Right lobe of liver (tissue), 6 donors: ENCODE results near the gene PTOV1. TPM values are rescaled to one million over a fixed set of nuclear protein-coding genes. Genes with fewer than 3 reads are reported as not detected.

Experiments
- ATAC-seq, 4 donors: fragments of 200-7000 bp; cut with Tn5 transposase; one replicate each; pipeline ENCODE4 v1.9.1; 2020; ENCODE audit warnings: mild to moderate bottlenecking in 4 of 4, moderate library complexity in 4 of 4
- DNase-seq, 3 donors: peaks; one replicate each; pipeline ENCODE4 v3.0.0-alpha.2; 2020
- H3K27ac ChIP-seq, 3 donors: fragments of 200-600 bp; one replicate each; pipeline ENCODE4 v1.8.0; 2022
- H3K27me3 ChIP-seq, 2 donors: fragments of 200-600 bp; one replicate each; pipeline ENCODE4 v1.8.0; 2022
- H3K36me3 ChIP-seq, 4 donors: fragments of 200-600 bp; sonication (generic) in 1 of 4; one replicate each; pipeline versions ENCODE4 v1.5.1 to v1.8.0; 2017 to 2022; ENCODE audit warnings: control low read depth in 1 of 4
- H3K4me1 ChIP-seq, 4 donors: fragments of 200-600 bp; sonication (generic) in 1 of 4; one replicate each; pipeline versions ENCODE4 v1.5.1 to v1.8.0; 2017 to 2022; ENCODE audit warnings: control low read depth in 1 of 4
- H3K4me3 ChIP-seq, 3 donors: fragments of 200-600 bp; one replicate each; pipeline ENCODE4 v1.8.0; 2022
- H3K9me3 ChIP-seq, 4 donors: fragments of 200-600 bp; sonication (generic) in 1 of 4; one replicate each; pipeline versions ENCODE4 v1.5.1 to v1.8.0; 2017 to 2022; ENCODE audit warnings: control low read depth in 1 of 4
- POLR2A ChIP-seq: fragments of 450-650 bp; IDR thresholded peaks from one replicate; pipeline ENCODE4 v1.6.1; 2017; ENCODE audit warnings: antibody characterized with exemption, mild to moderate bottlenecking
- WGBS: methylation state at CpG from one replicate; pipeline ENCODE4 v1.1.6; 2018; ENCODE audit warnings: low coverage, low lambda C conversion rate; ENCODE audit not compliant: insufficient coverage; ENCODE audit errors: missing lambda C conversion rate; 5-methylcytosine and 5-hydroxymethylcytosine counted together
- intact Hi-C, 2 donors: fragments of 100-400 bp; cut with DNase I; formaldehyde crosslinking; loops; one replicate each; pipeline versions ENCODE4 v1.11.2 to v1.14.1; 2022
- total RNA-seq, 6 experiments: library from RNA; depleted of rRNA in 2 of 6; stranded (reverse); fragments of >200 nt in 2 of 6; fragmentation: NEBNext Ultra II Directional in 3 of 6; extraction: Animal tissue kit (Norgen Biotek cat#: 25700) in 3 of 6; gene quantifications; one replicate each; pipeline versions ENCODE4 v1.1.0 to v1.2.4, GENCODE V29; 2016 to 2023
- TF ChIP-seq, protein P1 (sequence below), 4 donors: fragments of 200-600 bp in 3 of 4; fragments of 450-650 bp in 1 of 4; IDR thresholded peaks; one replicate each; pipeline versions ENCODE4 v1.5.1 to v1.8.0; 2016 to 2022; ENCODE audit warnings: antibody characterized with exemption in 4 of 4, mild to moderate bottlenecking in 2 of 4
- donor health status: DM: no; HTN: yes; CAD: no.
- donor health status: DM: no; HTN: no; CAD: no.
- donor health status: DM: no; HTN: no; CAD: no.
- donor health status: DM: no; HTN: yes; CAD: no.
- donor health status: DM: no; HTN: yes; CAD: no.

The PTOV1 gene
- total RNA-seq, 6 experiments from 2014 or later: 44.4 to 93.0 (median 69.6) TPM

DNA sequence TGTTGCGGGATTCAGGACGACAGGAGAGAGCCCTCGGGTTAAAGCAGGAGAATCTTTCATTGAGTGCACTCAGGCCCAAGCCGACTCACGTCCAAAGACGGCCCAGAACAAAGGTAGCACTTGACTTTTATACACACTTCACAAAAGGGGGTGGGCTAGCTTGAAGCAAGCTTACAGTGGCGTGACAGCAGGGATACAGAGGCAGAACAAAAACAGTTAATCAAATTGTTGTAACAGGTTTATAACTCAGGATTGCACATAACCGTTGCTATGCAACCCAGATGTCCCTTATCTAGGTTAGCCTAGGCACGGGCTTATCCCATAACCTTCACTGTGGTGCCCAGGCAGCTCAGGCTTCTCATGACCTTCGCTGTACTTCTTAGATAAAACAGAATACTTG is 30.8 kb upstream of the PTOV1 start:
- Histone ChIP-seq H3K27ac (no peak overlapping the region), H3K27me3 (no peaks in the 10 kb centered on the region), H3K36me3 (peaks cover 0 to 13% (median 0%) of the 10 kb centered on the region in 4 donors), H3K4me1 (peaks cover 0 to 9% (median 0%) of the 10 kb centered on the region in 4 donors), H3K9me3 (no peaks in the 10 kb centered on the region), H3K4me3 (no peak overlapping the region)
- ATAC-seq (no peak), DNase-seq (no peak)
- TF ChIP-seq, protein P1, sequence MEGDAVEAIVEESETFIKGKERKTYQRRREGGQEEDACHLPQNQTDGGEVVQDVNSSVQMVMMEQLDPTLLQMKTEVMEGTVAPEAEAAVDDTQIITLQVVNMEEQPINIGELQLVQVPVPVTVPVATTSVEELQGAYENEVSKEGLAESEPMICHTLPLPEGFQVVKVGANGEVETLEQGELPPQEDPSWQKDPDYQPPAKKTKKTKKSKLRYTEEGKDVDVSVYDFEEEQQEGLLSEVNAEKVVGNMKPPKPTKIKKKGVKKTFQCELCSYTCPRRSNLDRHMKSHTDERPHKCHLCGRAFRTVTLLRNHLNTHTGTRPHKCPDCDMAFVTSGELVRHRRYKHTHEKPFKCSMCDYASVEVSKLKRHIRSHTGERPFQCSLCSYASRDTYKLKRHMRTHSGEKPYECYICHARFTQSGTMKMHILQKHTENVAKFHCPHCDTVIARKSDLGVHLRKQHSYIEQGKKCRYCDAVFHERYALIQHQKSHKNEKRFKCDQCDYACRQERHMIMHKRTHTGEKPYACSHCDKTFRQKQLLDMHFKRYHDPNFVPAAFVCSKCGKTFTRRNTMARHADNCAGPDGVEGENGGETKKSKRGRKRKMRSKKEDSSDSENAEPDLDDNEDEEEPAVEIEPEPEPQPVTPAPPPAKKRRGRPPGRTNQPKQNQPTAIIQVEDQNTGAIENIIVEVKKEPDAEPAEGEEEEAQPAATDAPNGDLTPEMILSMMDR (IDR thresholded peaks at IDR 0.05): no peak
- no peak for TF ChIP-seq POLR2A
- 79% methylated on average over 9 of the region's 10 CpGs for WGBS
- intact Hi-C loops: no loop called here

DNA sequence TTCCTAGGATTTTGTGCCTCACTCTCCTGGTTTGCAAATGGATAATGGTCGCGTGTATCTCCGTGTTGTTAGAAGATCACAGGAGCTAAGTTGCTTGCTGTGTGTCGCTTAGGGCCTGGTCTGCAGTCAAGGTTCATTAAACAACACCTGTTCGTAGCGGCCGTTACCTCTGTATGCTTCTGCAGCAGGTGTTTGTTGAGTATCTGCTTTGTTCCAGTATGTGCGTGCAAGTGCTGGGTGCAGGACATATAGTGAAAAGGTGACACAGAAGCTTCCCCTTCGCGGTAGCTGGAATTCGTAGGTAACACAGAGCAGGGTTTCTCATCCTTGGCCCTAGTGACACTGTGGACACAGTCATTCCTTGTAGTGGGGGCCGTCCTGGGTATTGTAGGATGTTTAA is 27.5 kb upstream of the PTOV1 start:
- intact Hi-C loops: no loop called here
- Histone ChIP-seq H3K9me3 (no peaks in the 10 kb centered on the region), H3K4me3 (no peak overlapping the region), H3K27me3 (no peaks in the 10 kb centered on the region), H3K27ac (no peak overlapping the region), H3K4me1 (peaks cover 0 to 9% (median 0%) of the 10 kb centered on the region in 4 donors), H3K36me3 (peaks cover 0 to 13% (median 0%) of the 10 kb centered on the region in 4 donors)
- 90% methylated on average over 8 of the region's 12 CpGs for WGBS
- no peak for TF ChIP-seq POLR2A
- TF ChIP-seq, protein P1 (IDR thresholded peaks at IDR 0.05): no peak
- ATAC-seq: no peak
- DNase-seq: no peak

DNA sequence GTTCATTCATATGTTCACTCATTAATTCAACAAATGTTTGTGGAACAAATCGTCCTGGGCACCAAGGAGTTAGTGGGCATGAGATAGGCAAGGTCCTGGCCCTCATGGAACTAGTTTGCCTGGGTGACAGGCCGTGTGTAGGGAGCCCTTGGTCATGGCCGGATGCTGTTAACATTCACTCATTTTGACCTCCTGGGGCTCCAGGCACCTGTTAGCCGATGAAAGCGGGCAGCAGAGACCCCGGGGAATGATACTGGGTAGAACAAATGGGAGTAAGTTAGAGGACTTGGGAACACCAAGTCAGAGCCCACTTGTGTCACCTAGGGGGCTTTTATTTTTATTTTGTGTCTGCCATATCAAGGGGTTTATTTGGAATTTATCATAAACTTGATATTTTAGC is 26.3 kb upstream of the PTOV1 start:
- H3K4me1 ChIP-seq: no peaks in the 10 kb centered on the region
- no peak overlapping the region for H3K4me3 ChIP-seq
- H3K36me3 ChIP-seq: peaks cover 0 to 13% (median 0%) of the 10 kb centered on the region in 4 donors
- TF ChIP-seq POLR2A: no peak
- TF ChIP-seq, protein P1 (IDR thresholded peaks at IDR 0.05): no peak
- DNase-seq: no peak
- H3K27ac ChIP-seq: no peak overlapping the region
- H3K9me3 ChIP-seq: no peaks in the 10 kb centered on the region
- intact Hi-C loops: no loop called here
- no peak for ATAC-seq
- no peaks in the 10 kb centered on the region for H3K27me3 ChIP-seq
- WGBS: 70% methylated on average over 3 of the region's 6 CpGs

DNA sequence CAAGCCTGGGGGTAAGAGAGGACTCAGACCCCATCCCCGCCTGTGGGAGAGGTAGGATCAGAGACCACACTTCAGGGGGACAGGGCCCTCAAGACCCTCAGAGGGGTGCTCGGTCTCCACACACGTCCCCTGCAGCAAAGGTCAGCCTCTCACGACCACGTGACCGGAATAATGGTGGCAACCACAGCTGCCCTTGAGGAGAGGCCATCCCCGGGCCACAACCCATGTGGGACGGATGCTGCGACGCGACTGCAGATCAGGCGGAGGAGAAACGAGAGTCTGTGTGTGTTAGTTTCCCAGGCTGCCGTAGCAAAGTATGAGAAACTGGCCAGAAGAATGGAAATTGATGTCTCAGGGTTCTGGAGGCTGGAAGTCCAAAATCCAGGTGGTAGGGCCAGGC is 23.9 kb upstream of the PTOV1 start:
- intact Hi-C loops: no loop called here
- TF ChIP-seq, protein P1 (IDR thresholded peaks at IDR 0.05): no peak
- TF ChIP-seq POLR2A: no peak
- DNase-seq (no peak), ATAC-seq (no peak)
- Histone ChIP-seq H3K4me1 (no peaks in the 10 kb centered on the region), H3K36me3 (peaks cover 0 to 16% (median 3%) of the 10 kb centered on the region in 4 donors), H3K27me3 (no peaks in the 10 kb centered on the region), H3K27ac (no peak overlapping the region), H3K9me3 (no peaks in the 10 kb centered on the region), H3K4me3 (no peak overlapping the region)
- WGBS: 94% methylated on average over 8 of the region's 14 CpGs

DNA sequence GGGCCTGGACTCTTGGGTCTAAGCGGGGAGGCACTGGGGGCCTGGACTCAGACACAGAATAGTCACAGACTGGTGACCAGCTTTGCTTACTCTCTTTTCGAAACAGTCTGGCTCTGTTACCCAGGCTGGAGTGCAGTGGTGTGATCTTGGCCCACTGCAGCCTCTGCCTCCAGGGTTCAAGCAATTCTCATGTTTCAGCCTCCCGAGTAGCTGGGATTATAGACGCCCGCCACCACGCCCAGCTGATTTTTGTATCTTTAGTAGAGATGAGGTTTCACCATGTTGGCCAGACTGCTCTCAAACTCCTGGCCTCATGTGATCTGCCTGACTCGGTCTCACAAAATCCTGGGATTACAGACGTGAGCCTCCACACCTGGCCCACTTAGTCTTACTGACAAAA is 21.8 kb upstream of the PTOV1 start:
- TF ChIP-seq, protein P1 (IDR thresholded peaks at IDR 0.05): no peak
- TF ChIP-seq POLR2A: no peak
- intact Hi-C loops: no loop called here
- Histone ChIP-seq H3K27me3 (no peaks in the 10 kb centered on the region), H3K4me1 (no peaks in the 10 kb centered on the region), H3K4me3 (no peak overlapping the region), H3K9me3 (no peaks in the 10 kb centered on the region), H3K27ac (no peak overlapping the region), H3K36me3 (peaks cover 0 to 11% (median 3%) of the 10 kb centered on the region in 4 donors)
- WGBS: 95% methylated on average over 4 of the region's 8 CpGs
- ATAC-seq (no peak), DNase-seq (no peak)
